ENCODE measurements around the gene FAM20C. TPM values are rescaled to one million over a fixed set of nuclear protein-coding genes. Genes with fewer than 3 reads are reported as not detected.

Gene FAM20C
- total RNA-seq, 4 donors from 2014 or later = 15.8 to 20.4 (median 18.7) TPM

- no peak for TF ChIP-seq POLR2AphosphoS5 (IDR thresholded peaks at IDR 0.05)
- no peak for TF ChIP-seq POLR2A (IDR thresholded peaks at IDR 0.05)
- no peak for TF ChIP-seq EP300 (IDR thresholded peaks at IDR 0.05)
- TF ChIP-seq CTCF (IDR thresholded peaks at IDR 0.05) = no peak
- no peak for DNase-seq (ENCODE audit: low spot score in 2 of 2)
- H3K4me1 ChIP-seq = no peaks in the 10 kb centered on the region
- H3K9me3 ChIP-seq = no peaks in the 10 kb centered on the region
- H3K27ac ChIP-seq = no peak overlapping the region
- H3K4me3 ChIP-seq = no peak overlapping the region
- 87% methylated on average over 10 of the region's 10 CpGs for WGBS
- peaks cover 47% of the 10 kb centered on the region for H3K36me3 ChIP-seq
- no peaks in the 10 kb centered on the region for H3K27me3 ChIP-seq
Observed at GRCh38 chr7:208130-208673, 15.8 kb downstream of the FAM20C start.

- TF ChIP-seq POLR2A (IDR thresholded peaks at IDR 0.05) (no peak), POLR2AphosphoS5 (IDR thresholded peaks at IDR 0.05) (no peak), CTCF (IDR thresholded peaks at IDR 0.05) (no peak), EP300 (IDR thresholded peaks at IDR 0.05) (no peak)
- no peak overlapping the region for H3K4me3 ChIP-seq
- no peaks in the 10 kb centered on the region for H3K27me3 ChIP-seq
- H3K36me3 ChIP-seq = peaks cover 41% of the 10 kb centered on the region
- DNase-seq (ENCODE audit: low spot score in 2 of 2) = no peak
- WGBS = 99% methylated on average over 9 of the region's 17 CpGs
- H3K9me3 ChIP-seq = no peaks in the 10 kb centered on the region
- H3K4me1 ChIP-seq = no peaks in the 10 kb centered on the region
- no peak overlapping the region for H3K27ac ChIP-seq
Observed at GRCh38 chr7:208816-209215, 16.4 kb downstream of the FAM20C start.

GRCh38 chr7:209416-209815 lies 17.0 kb downstream of the FAM20C start:
- TF ChIP-seq EP300 (IDR thresholded peaks at IDR 0.05) (no peak), CTCF (IDR thresholded peaks at IDR 0.05) (no peak), POLR2A (IDR thresholded peaks at IDR 0.05) (no peak), POLR2AphosphoS5 (IDR thresholded peaks at IDR 0.05) (no peak)
- Histone ChIP-seq H3K27me3 (no peaks in the 10 kb centered on the region), H3K27ac (no peak overlapping the region), H3K4me1 (no peaks in the 10 kb centered on the region), H3K36me3 (peaks cover 35% of the 10 kb centered on the region), H3K9me3 (no peaks in the 10 kb centered on the region), H3K4me3 (no peak overlapping the region)
- no peak for DNase-seq (ENCODE audit: low spot score in 2 of 2)
- 82% methylated on average over 10 of the region's 10 CpGs for WGBS

GRCh38 chr7:209906-210305 lies 17.5 kb downstream of the FAM20C start:
- H3K36me3 ChIP-seq = peaks cover 32% of the 10 kb centered on the region
- no peaks in the 10 kb centered on the region for H3K27me3 ChIP-seq
- no peaks in the 10 kb centered on the region for H3K9me3 ChIP-seq
- no peaks in the 10 kb centered on the region for H3K4me1 ChIP-seq
- no peak for TF ChIP-seq POLR2A (IDR thresholded peaks at IDR 0.05)
- no peak for TF ChIP-seq CTCF (IDR thresholded peaks at IDR 0.05)
- TF ChIP-seq EP300 (IDR thresholded peaks at IDR 0.05) = no peak
- TF ChIP-seq POLR2AphosphoS5 (IDR thresholded peaks at IDR 0.05) = no peak
- 86% methylated on average over 18 of the region's 24 CpGs for WGBS
- no peak overlapping the region for H3K27ac ChIP-seq
- H3K4me3 ChIP-seq = no peak overlapping the region
- no peak for DNase-seq (ENCODE audit: low spot score in 2 of 2)

- Histone ChIP-seq H3K4me3 (no peak overlapping the region), H3K27ac (no peak overlapping the region), H3K4me1 (no peaks in the 10 kb centered on the region), H3K9me3 (no peaks in the 10 kb centered on the region), H3K27me3 (no peaks in the 10 kb centered on the region), H3K36me3 (peaks cover 28% of the 10 kb centered on the region)
- no peak for TF ChIP-seq EP300 (IDR thresholded peaks at IDR 0.05)
- TF ChIP-seq POLR2AphosphoS5 (IDR thresholded peaks at IDR 0.05) = no peak
- TF ChIP-seq POLR2A (IDR thresholded peaks at IDR 0.05) = no peak
- no peak for TF ChIP-seq CTCF (IDR thresholded peaks at IDR 0.05)
- no peak for DNase-seq (ENCODE audit: low spot score in 2 of 2)
- WGBS = 90% methylated on average over 28 of the region's 31 CpGs
Observed at GRCh38 chr7:210401-210925, 18.1 kb downstream of the FAM20C start.

Data from suprapubic skin (tissue), 4 donors.